Activated T-helper 1 cell treated with anti-CD3 and anti-CD28 coated beads, Interleukin-12 subunit alpha, Interleukin-12 subunit beta, Interleukin-2, Interleukin-4 antibody, amounts not matched to agents 30 ng/mL and 10 ng/mL and 1 ng/mL, durations not matched to agents 14 hours and 24 hours and 36 hours (primary cell): Measurements from ENCODE around the gene MAPT. TPM values are rescaled to one million over a fixed set of nuclear protein-coding genes. Genes with fewer than 3 reads are reported as not detected.
"Not testable (repeated sequence)": the region's sequence is repeated elsewhere in the genome, so short reads cannot be mapped to it uniquely, and the experiment has no call there.

Experiments
- DNase-seq: peaks from one replicate; pipeline ENCODE4 v3.0.0; 2021; ENCODE audit warnings: low spot score
- H3K27ac Mint-ChIP-seq: one replicate; pipeline ENCODE4 v1.8.0; 2021; ENCODE audit warnings: mild to moderate bottlenecking, mixed read lengths
- H3K27me3 Mint-ChIP-seq: one replicate; pipeline ENCODE4 v1.8.0; 2022; ENCODE audit warnings: mild to moderate bottlenecking, moderate library complexity, mixed read lengths; ENCODE audit not compliant: insufficient read depth
- H3K36me3 Mint-ChIP-seq: one replicate; pipeline ENCODE4 v1.8.0; 2021; ENCODE audit warnings: low read depth, mixed read lengths
- H3K4me1 Mint-ChIP-seq: one replicate; pipeline ENCODE4 v1.8.0; 2021; ENCODE audit warnings: low read depth, mixed read lengths
- H3K4me3 Mint-ChIP-seq: one replicate; pipeline ENCODE4 v1.8.0; 2021; ENCODE audit warnings: mild to moderate bottlenecking, moderate library complexity, mixed read lengths
- H3K9me3 Mint-ChIP-seq: one replicate; pipeline ENCODE4 v1.8.0; 2021; ENCODE audit warnings: mixed read lengths
- intact Hi-C: fragments of 100-400 bp; cut with micrococcal nuclease; formaldehyde crosslinking; loops from one replicate; pipeline ENCODE4 v1.15.1; 2024
- total RNA-seq: library from RNA; stranded (reverse); gene quantifications from 2 replicates; pipeline ENCODE4 v1.2.3, GENCODE V29; 2022

Gene MAPT
- total RNA-seq, 1 donor from 2014 or later, result 1.1 TPM

DNA sequence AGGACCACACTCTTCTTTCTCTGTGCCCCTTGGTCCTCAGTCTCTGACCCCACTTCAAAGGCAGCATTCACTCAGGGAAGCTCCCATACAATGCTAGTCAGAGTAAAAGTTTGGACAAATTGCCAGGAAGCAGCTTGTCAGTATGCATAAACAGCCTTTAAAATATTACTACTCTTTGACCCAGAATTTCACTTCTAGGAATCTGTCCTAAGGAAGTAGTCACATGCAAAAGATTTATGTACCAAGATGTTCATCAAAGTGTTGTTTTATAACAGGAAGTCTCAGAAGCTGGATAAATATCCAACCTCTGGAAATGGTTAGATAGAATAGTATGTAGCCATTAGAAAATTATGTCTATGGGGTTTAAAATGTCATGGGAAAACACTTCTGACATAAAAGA is 31.0 kb downstream of the MAPT start:
- DNase-seq, result no peak
- Mint-ChIP-seq H3K4me1 (no peaks in the 10 kb centered on the region), H3K4me3 (no peak overlapping the region), H3K36me3 (no peaks in the 10 kb centered on the region), H3K9me3 (no peaks in the 10 kb centered on the region), H3K27me3 (peaks cover 19% of the 10 kb centered on the region), H3K27ac (no peak overlapping the region)
- intact Hi-C loops, result no loop called here

DNA sequence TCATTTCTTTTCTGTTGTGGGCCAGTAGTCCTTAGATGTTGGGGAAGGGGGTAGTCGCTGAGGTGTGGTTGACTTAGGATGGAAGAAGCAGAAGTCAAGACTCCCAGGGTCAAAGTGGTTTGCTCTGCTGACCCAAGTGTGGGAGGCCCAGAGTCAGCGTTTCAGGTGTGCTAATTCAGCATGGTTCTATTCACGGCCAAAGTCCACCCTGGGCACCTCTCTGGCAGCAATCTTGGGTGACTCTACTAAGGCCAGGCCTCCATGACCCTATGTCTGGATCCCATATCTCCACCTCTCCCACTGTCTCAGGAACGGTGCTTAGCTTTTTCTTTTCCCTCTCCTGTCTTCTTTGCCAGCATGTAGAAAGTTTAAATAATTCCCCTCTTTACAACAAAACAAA is 32.9 kb downstream of the MAPT start:
- intact Hi-C loops, result no loop called here
- no peak overlapping the region for H3K4me3 Mint-ChIP-seq

DNA sequence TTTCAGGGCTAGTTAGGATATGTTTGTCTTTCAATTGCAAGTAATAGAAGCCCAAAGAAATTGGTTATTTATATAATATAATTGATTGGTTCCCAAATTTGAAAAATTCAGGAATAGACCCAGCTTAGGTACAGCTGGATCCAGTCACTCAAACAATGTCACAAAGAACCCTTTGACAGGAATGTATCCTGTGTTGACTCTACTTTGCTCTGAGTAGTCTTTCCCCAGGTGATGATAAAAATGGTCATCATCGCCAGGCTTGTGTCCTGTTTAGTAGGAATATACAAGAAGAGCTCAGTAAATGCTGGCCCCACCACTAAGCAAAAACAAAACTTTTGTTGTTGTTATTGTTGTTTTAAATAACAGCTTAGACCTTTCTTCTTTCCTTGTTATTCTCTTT is 35.0 kb downstream of the MAPT start:
- Mint-ChIP-seq H3K4me3 (no peak overlapping the region), H3K4me1 (no peaks in the 10 kb centered on the region), H3K9me3 (no peaks in the 10 kb centered on the region), H3K36me3 (no peaks in the 10 kb centered on the region), H3K27me3 (peaks cover 32% of the 10 kb centered on the region), H3K27ac (no peak overlapping the region)
- intact Hi-C loops, result no loop called here
- DNase-seq, result no peak

More for the DNA sequence above, 32.9 kb downstream of the MAPT start:
- H3K36me3 Mint-ChIP-seq, result no peaks in the 10 kb centered on the region
- H3K27ac Mint-ChIP-seq, result no peak overlapping the region
- peaks cover 26% of the 10 kb centered on the region for H3K27me3 Mint-ChIP-seq
- no peaks in the 10 kb centered on the region for H3K4me1 Mint-ChIP-seq
- no peaks in the 10 kb centered on the region for H3K9me3 Mint-ChIP-seq
- DNase-seq, result no peak

DNA sequence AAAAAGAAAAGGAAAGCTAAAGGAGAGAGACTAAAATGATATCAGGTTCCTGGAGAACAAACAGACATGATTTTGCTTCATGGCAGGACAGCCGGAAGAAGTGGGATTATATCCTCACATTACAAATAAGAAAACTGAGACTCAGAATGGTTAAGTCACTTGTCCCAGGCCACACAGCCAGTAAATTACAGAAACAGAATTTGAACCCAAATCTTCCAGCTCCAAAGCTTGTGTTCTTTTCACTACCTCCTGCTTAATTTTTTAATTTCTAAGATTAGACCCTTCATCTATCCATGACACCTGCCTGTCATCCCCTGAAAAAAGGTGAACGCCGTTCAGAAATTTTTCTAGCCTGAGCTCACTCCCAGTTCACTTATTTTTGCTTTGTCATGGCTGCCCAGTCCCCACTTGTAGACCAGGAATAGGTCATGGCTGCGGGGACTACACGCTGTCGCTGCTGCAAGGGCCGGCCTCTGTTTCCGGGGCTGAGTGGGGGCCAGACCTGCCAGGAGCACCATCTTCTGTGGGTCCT is 36.1 kb downstream of the MAPT start:
- no peak for DNase-seq
- intact Hi-C loops, result no loop called here
- H3K27ac Mint-ChIP-seq, result no peak overlapping the region
- H3K4me3 Mint-ChIP-seq, result no peak overlapping the region
- peaks cover 32% of the 10 kb centered on the region for H3K27me3 Mint-ChIP-seq
- H3K4me1 Mint-ChIP-seq, result no peaks in the 10 kb centered on the region
- H3K9me3 Mint-ChIP-seq, result no peaks in the 10 kb centered on the region
- no peaks in the 10 kb centered on the region for H3K36me3 Mint-ChIP-seq

DNA sequence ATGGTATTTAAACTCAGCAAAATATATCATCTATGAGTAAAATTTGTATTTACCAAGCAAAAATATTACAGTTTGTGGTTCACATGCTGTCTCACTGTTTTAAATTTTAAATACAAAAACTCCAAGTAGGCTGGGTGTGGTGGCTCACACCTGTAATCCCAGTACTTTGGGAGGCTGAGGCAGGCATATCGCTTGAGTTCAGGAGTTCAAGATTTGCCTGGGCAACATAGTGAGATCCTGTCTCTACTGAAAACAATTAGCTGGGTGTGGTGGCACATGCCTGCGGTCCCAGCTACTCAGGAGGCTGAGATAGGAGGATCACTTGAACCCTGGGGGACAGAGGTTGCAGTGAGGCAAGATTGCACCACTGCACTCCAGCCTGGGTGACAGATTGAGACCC is 37.3 kb downstream of the MAPT start:
- H3K27ac Mint-ChIP-seq, result no peak overlapping the region
- no peak overlapping the region for H3K4me3 Mint-ChIP-seq
- no peaks in the 10 kb centered on the region for H3K4me1 Mint-ChIP-seq
- no peaks in the 10 kb centered on the region for H3K36me3 Mint-ChIP-seq
- intact Hi-C loops, result no loop called here
- DNase-seq, result no peak
- no peaks in the 10 kb centered on the region for H3K9me3 Mint-ChIP-seq
- H3K27me3 Mint-ChIP-seq, result peaks cover 32% of the 10 kb centered on the region

DNA sequence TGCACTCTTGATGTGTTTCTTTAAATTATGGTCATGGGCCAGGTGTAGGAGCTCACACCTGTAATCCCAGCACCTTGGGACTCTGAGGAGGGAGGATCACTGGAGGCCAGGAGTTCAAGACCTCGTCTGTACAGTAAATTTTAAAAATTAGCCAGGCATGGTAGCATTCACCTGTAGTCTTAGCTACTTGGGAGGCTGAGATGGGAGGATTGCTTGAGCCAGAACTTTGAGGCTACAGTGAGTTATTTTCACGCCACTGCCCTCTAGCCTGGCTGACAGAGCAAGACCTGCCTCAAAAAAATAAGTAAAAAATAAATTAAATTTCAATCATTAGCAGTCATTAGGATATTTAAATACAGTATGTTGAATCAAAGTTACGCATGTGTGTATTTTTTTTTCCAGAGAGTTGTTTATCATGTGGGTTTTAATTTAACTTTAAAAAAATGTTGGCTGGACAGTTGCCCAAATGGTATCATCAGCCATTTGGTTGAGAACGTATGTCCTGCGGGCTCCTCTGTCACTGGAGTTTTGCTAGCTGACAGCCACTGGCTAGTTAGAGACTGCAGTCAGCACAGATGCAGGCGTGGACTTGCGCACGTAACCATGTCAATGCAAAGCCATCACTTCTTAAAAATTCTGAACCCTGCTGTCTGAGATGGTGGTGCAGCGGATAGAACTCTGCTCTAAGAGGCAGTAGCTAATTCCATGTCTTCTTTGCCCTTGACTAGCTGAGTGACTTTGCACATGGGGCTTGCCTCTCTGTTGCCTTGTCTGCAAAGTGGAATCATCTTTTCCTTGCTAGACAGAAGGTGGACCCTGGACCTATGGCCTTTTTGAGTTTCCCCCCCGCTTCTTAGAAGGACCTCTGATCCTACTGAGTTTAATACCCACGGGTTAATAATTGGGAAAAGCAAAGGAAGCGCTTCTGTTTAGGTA is 40.0 kb downstream of the MAPT start:
- intact Hi-C loops, result no loop called here
- H3K27ac Mint-ChIP-seq, result no peak overlapping the region
- no peaks in the 10 kb centered on the region for H3K36me3 Mint-ChIP-seq
- DNase-seq, result no peak
- H3K9me3 Mint-ChIP-seq, result no peaks in the 10 kb centered on the region
- peaks cover 29% of the 10 kb centered on the region for H3K27me3 Mint-ChIP-seq
- H3K4me1 Mint-ChIP-seq, result no peaks in the 10 kb centered on the region
- H3K4me3 Mint-ChIP-seq, result no peak overlapping the region

DNA sequence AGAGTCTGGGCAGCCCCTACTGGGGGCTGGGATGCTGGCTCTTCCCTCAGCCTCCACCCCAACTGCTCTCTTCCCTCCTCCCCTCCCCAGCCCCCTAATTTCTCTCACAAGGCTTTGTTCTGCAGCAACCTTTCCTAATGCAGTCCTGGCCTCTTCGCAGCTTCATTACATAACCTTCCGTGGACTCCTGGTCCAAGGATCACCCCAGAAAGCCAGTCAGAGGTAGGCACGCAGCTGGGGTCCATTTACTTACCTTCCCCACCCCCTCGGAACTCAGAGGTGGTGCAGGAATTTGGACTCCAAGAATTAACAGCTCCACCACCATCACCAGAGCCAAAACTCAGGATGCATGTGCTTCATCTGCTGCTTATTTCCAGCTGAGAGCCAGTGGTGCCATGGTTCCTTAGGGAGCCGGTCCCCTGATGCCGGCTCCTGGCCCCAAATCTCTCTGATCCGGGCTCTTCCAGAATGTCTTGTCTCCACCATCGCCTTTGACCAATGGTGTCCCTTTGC is 40.9 kb downstream of the MAPT start:
- H3K27me3 Mint-ChIP-seq, result peaks cover 37% of the 10 kb centered on the region
- intact Hi-C loops, result no loop called here
- DNase-seq, result no peak
- no peaks in the 10 kb centered on the region for H3K36me3 Mint-ChIP-seq
- no peak overlapping the region for H3K4me3 Mint-ChIP-seq
- H3K27ac Mint-ChIP-seq, result no peak overlapping the region
- no peaks in the 10 kb centered on the region for H3K9me3 Mint-ChIP-seq
- no peaks in the 10 kb centered on the region for H3K4me1 Mint-ChIP-seq

DNA sequence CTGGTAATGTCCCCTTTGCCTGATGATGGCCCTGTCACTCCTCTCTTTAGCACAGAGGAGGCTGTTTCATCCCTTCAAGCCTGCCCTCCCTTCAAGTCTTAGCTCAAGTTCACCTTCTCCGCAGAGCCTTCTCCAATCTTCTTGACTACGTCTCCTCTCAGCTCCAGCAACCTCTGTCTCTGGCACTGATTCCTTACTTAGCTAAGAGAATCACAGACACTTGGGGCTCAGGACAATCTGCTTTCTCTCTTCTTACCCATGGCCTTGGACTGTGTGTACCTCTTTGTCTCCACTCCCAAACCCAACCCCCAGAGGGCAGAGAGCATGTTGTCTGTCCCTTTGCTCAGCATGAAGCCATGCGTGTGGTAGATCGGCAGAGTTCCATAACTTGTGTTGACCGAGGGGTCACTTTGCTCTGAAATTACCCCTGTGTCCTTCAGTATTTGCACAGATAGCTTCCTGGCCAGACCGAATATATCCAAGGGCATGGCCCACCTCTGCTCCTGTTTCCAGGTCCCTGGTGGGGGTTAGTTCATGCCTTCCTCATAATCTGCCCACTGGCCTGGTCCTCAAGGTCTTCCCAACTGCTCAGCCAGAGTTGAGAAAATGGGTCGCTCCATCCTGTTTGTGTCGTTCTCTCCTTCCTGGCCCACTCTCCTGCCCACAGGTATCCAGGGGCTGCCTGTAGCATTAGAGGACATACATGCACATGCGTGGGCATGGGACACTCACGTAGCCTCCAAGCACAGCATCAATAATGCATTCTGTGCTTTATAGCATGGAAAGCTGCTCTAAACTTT is 41.6 kb downstream of the MAPT start:
- H3K4me3 Mint-ChIP-seq, result no peak overlapping the region
- no peaks in the 10 kb centered on the region for H3K36me3 Mint-ChIP-seq
- H3K4me1 Mint-ChIP-seq, result no peaks in the 10 kb centered on the region
- no peaks in the 10 kb centered on the region for H3K9me3 Mint-ChIP-seq
- H3K27ac Mint-ChIP-seq, result no peak overlapping the region
- peaks cover 33% of the 10 kb centered on the region for H3K27me3 Mint-ChIP-seq
- intact Hi-C loops, result no loop called here
- no peak for DNase-seq

DNA sequence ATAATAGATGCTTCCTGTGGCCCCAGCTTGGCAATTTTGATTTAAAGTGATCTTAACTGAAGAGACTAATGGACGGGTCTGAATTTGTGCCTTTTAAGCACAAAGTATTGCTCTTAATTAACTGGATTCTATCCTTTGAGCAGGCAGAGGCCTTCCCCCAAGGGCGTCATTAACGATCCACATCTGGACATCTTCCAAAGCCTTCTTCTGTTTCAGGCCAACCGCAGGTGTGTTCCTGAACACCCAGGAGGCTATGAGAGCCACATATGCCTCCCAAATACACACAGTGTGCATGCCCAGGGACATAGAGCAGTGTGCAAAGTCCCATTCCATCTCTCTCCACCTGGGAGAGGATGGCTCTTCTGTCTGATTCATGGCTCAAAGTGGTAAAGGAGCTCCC is 42.3 kb downstream of the MAPT start:
- DNase-seq, result no peak
- Mint-ChIP-seq H3K27ac (no peak overlapping the region), H3K27me3 (peaks cover 33% of the 10 kb centered on the region), H3K4me3 (no peak overlapping the region), H3K9me3 (no peaks in the 10 kb centered on the region), H3K4me1 (no peaks in the 10 kb centered on the region), H3K36me3 (no peaks in the 10 kb centered on the region)
- intact Hi-C loops, result no loop called here

DNA sequence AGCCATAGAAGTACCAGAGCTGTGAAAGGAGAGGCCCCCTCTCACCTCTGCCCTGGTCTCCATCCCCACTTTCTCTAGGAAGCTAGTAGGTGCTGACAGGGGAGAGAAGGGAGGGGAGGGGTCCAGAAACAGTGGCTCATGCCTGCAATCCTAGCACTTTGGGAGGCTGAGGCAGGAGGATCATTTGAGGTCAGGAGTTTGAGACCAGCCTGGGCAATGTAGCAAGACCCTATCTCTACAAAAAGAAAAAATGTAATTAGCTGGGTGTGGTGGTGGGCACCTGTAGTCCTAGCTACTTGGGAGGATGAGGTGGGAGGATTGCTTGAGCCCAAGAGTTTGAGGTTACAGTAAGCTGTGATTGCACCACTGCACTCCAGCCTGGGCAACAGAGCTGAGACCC is 42.8 kb downstream of the MAPT start:
- intact Hi-C loops, H3K4me3 Mint-ChIP-seq, H3K9me3 Mint-ChIP-seq, H3K27ac Mint-ChIP-seq, DNase-seq, H3K4me1 Mint-ChIP-seq, H3K36me3 Mint-ChIP-seq: not testable (repeated sequence)
- peaks cover 33% of the 10 kb centered on the region for H3K27me3 Mint-ChIP-seq

DNA sequence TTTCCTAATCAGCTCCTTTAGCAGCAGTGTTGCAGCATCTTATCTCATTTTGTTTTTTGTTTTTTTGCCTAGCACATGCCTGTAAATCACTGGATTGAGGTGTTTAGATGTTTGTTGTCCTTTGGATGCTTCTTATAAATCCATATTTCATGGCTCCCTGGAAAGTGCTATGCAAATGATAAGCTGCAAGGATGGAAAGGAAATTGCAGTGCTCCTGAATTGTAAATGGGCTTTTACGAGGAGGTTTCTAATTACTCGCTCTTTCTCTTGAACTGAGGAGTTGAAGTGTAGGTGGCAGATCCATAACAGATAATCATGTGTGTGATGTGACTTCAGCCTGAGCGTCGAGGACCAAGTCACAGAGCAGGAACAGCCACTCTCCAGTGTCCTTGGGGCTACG is 45.0 kb downstream of the MAPT start:
- intact Hi-C loops, result no loop called here
- H3K4me1 Mint-ChIP-seq, result no peaks in the 10 kb centered on the region
- no peak overlapping the region for H3K27ac Mint-ChIP-seq
- peaks cover 27% of the 10 kb centered on the region for H3K27me3 Mint-ChIP-seq
- H3K36me3 Mint-ChIP-seq, result no peaks in the 10 kb centered on the region
- no peaks in the 10 kb centered on the region for H3K9me3 Mint-ChIP-seq
- no peak overlapping the region for H3K4me3 Mint-ChIP-seq
- no peak for DNase-seq

DNA sequence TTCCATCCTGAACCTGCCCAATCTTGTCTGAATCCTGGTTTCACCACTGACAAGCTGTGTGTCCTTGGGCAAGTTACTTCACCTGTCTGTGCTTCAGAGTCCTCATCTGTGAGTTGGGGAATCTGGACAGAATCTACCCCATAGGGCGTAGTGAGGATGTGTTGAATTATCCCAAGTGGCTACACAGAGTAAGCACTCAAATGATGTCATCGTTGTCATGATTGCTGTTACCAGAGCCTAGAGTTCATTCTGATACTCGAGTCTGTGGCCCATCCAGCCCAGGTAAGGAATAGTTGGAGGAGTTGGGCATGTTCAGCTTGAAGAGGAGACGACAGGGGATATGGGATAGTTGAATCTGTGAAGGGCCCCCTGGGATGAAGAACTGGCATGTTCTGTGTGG is 45.9 kb downstream of the MAPT start:
- Mint-ChIP-seq H3K27ac (no peak overlapping the region), H3K4me1 (no peaks in the 10 kb centered on the region), H3K4me3 (no peak overlapping the region), H3K27me3 (peaks cover 28% of the 10 kb centered on the region), H3K36me3 (no peaks in the 10 kb centered on the region), H3K9me3 (no peaks in the 10 kb centered on the region)
- no peak for DNase-seq
- intact Hi-C loops, result no loop called here

DNA sequence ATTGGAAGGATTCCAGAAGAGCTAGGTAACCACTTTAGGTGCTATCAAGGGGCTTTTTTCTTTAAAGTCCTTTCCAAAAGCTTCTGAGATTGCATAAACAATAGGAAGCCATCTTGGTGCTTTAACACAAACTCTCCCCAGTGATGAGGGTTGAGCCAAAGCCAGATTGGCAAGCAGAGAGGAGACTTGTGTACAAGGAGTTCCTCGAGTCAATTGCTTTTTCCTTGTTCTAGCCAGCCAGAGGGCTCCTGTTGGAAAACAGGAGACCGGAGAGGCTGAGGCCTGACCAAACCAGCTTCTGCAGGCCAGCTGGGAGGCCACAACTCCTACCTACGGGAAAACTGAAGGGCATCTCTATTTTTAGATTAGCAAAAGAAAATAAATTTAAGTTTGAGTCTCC is 46.5 kb downstream of the MAPT start:
- H3K4me3 Mint-ChIP-seq, result no peak overlapping the region
- no peak overlapping the region for H3K27ac Mint-ChIP-seq
- no peaks in the 10 kb centered on the region for H3K4me1 Mint-ChIP-seq
- no peaks in the 10 kb centered on the region for H3K9me3 Mint-ChIP-seq
- DNase-seq, result no peak
- peaks cover 24% of the 10 kb centered on the region for H3K27me3 Mint-ChIP-seq
- no peaks in the 10 kb centered on the region for H3K36me3 Mint-ChIP-seq
- intact Hi-C loops, result no loop called here
